ENCODE results near the gene HAUS5. TPM values are rescaled to one million over a fixed set of nuclear protein-coding genes. Genes with fewer than 3 reads are reported as not detected.

HAUS5 gene
- total and polyA plus RNA-seq, 2 of the 8 experiments (the other 6 are each of a cell fraction or from before 2014, with no cell fraction given): 13.8 to 25.7 TPM

DNA sequence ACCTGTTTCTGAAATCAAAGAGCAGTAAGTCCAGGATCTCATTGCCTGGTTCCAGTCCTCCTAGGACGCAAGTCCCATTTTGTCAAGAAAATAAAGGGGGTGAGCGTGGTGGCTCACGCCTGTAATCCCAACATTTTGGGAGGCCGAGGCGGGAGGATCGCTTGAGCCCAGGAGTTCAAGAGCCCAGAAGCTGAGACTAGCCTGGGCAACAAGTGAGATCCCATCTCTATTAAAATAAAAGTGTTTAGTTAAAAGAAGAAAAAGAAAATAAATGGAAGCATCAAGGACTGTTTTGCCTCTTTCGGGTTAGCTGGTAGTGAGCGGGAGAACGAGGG is 344 bp upstream of the HAUS5 start:
- peaks cover 0 to 3% (median 0%) of the 10 kb centered on the region in 4 experiments; a peak in 1 of 7 replicates for H3K27me3 ChIP-seq (replicated peaks in 1 of 4; ENCODE audit: control insufficient read depth in 3 of 4, extremely low read depth in 1 of 4, insufficient read depth in 3 of 4, low read length in 3 of 4)
- no peak for TF ChIP-seq PHF8 (conservative IDR thresholded peaks at IDR 0.05; ENCODE audit: low read depth, low read length)
- TF ChIP-seq POU5F1 (IDR thresholded peaks at IDR 0.05; ENCODE audit: low read depth, low read length): no peak
- TF ChIP-seq, protein P1, sequence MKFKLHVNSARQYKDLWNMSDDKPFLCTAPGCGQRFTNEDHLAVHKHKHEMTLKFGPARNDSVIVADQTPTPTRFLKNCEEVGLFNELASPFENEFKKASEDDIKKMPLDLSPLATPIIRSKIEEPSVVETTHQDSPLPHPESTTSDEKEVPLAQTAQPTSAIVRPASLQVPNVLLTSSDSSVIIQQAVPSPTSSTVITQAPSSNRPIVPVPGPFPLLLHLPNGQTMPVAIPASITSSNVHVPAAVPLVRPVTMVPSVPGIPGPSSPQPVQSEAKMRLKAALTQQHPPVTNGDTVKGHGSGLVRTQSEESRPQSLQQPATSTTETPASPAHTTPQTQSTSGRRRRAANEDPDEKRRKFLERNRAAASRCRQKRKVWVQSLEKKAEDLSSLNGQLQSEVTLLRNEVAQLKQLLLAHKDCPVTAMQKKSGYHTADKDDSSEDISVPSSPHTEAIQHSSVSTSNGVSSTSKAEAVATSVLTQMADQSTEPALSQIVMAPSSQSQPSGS (IDR thresholded peaks at IDR 0.05; ENCODE audit: low read length): no peak
- TF ChIP-seq BCL11A (IDR thresholded peaks at IDR 0.05; ENCODE audit: low read depth in 2 of 2, low read length in 2 of 2): no peak
- TF ChIP-seq HDAC2 (IDR thresholded peaks at IDR 0.05; ENCODE audit: borderline replicate concordance in 1 of 2, low read depth in 2 of 2, low read length in 2 of 2): peak in 1 of 2 experiments; percentile 14; a peak in 1 of 4 replicates
- no peak for TF ChIP-seq SUZ12 (IDR thresholded peaks at IDR 0.05; ENCODE audit: low read length)
- peaks cover 0 to 6% (median 4%) of the 10 kb centered on the region in 4 experiments; a peak in 3 of 8 replicates for H3K36me3 ChIP-seq (ENCODE audit: control insufficient read depth in 2 of 4, insufficient read depth in 4 of 4, low read length in 3 of 4)
- FAIRE-seq (no peak), DNase-seq (ENCODE audit: low read depth in 1 of 2, low spot score in 2 of 2) (no peak)
- WGBS, 2 experiments (ENCODE audit: extremely low coverage in 1 of 2, insufficient coverage in 1 of 2, insufficient read length in 1 of 2, insufficient replicate concordance in 2 of 2, low coverage in 1 of 2, low lambda C conversion rate in 2 of 2, missing lambda C conversion rate in 1 of 2): 44% methylated on average over 9 of the region's 9 CpGs; no CpG with 5 or more reads in 1 of the 2 experiments
- no peak overlapping the region for H2AK5ac ChIP-seq (ENCODE audit: low read depth, low read length)
- H3K14ac ChIP-seq (ENCODE audit: insufficient read length): no peak overlapping the region
- H2BK20ac ChIP-seq (ENCODE audit: low read length): no peak overlapping the region
- H3K9me3 ChIP-seq (ENCODE audit: insufficient read depth in 2 of 2, low read depth in 1 of 2, low read length in 1 of 2): peaks cover 5 to 8% of the 10 kb centered on the region in 2 experiments
- no peaks in the 10 kb centered on the region for H4K20me1 ChIP-seq (replicated peaks in 1 of 2; ENCODE audit: control insufficient read depth in 1 of 2, insufficient read depth in 2 of 2, low read length in 2 of 2)
- H3K79me1 ChIP-seq (ENCODE audit: low read depth, low read length): no peaks in the 10 kb centered on the region
- peak overlapping the region; percentile 22 to 90 (median 86); a peak in 5 of 8 replicates for H3K4me3 ChIP-seq (ENCODE audit: extremely low read depth in 1 of 4, insufficient read depth in 2 of 4, low read depth in 3 of 4, low read length in 4 of 4)
- no peak overlapping the region for H3K56ac ChIP-seq (replicated peaks; ENCODE audit: insufficient read length, low read depth, low read length)
- peak overlapping the region; percentile 60; the same call in 1 of the 2 replicates for H2AFZ ChIP-seq (ENCODE audit: low read length)
- peak overlapping the region; percentile 96 to 98 for H3K4me2 ChIP-seq (ENCODE audit: insufficient read depth in 1 of 2, low read depth in 2 of 2, low read length in 2 of 2)
- no peak overlapping the region for H3K27ac ChIP-seq (ENCODE audit: low read depth, low read length)
- H4K5ac ChIP-seq (ENCODE audit: insufficient read length, low read depth, low read length): peak overlapping the region; percentile 29
- H4K91ac ChIP-seq (replicated peaks; ENCODE audit: insufficient read length, low read length): peak overlapping the region; percentile 52
- no peak overlapping the region for H2BK15ac ChIP-seq (ENCODE audit: low read length)
- H3K4ac ChIP-seq (replicated peaks; ENCODE audit: insufficient read length, low read depth, low read length): no peak overlapping the region
- H3K79me2 ChIP-seq (ENCODE audit: control insufficient read depth in 1 of 2, insufficient read depth in 2 of 2, low read length in 2 of 2): no peaks in the 10 kb centered on the region
- POLR2A ChIA-PET (ENCODE audit: partially characterized antibody): interaction anchor here (0.7 to 3.8 kb wide), 12 partner anchors 9 to 117 kb away, joined by 3 to 16 read pairs (median 6); no protein-coding TSS in a partner anchor
- no peak overlapping the region for H2BK120ac ChIP-seq (replicated peaks; ENCODE audit: low read depth, low read length)
- CTCF ChIA-PET (ENCODE audit: partially characterized antibody): interaction anchor here (0.9 to 7.1 kb wide), 6 partner anchors 11 to 100 kb away, joined by 4 to 38 read pairs (median 12); no protein-coding TSS in a partner anchor
- no peak overlapping the region for H3K23ac ChIP-seq (ENCODE audit: insufficient read length)
- no peak overlapping the region for H2BK5ac ChIP-seq (ENCODE audit: low read depth, low read length)
- H2BK12ac ChIP-seq (ENCODE audit: low read depth, low read length): peak overlapping the region; percentile 84; the same call in 1 of the 2 replicates
- no peak overlapping the region; the same call in 1 of the 2 replicates for H4K8ac ChIP-seq (ENCODE audit: extremely low read depth, insufficient read depth, low read length)
- peaks cover 0 to 4% (median 2%) of the 10 kb centered on the region in 4 experiments; a peak in 4 of 7 replicates for H3K4me1 ChIP-seq (replicated peaks in 1 of 4; ENCODE audit: control insufficient read depth in 3 of 4, insufficient read depth in 4 of 4, low read length in 3 of 4)
- H3K9ac ChIP-seq (replicated peaks in 1 of 4; ENCODE audit: extremely low read depth in 1 of 4, low read depth in 3 of 4, low read length in 3 of 4): no peak overlapping the region; a peak in 1 of 7 replicates
- no peak overlapping the region; the same call in 1 of the 2 replicates for H3K18ac ChIP-seq (ENCODE audit: extremely low read depth, low read length)
- peaks cover 8% of the 10 kb centered on the region; the same call in 1 of the 2 replicates for H3K23me2 ChIP-seq (ENCODE audit: low read depth, low read length)
